DMS53 treated with DMSO at 0.1 percent for 48 hours (cell line): Measurements from ENCODE around the gene MYH7B.

ENCODE experiments used
- DNase-seq: peaks from one replicate; lab custom pipeline; 2025; ENCODE audit not compliant: unreplicated experiment; lab: John Stamatoyannopoulos, UW

Gene MYH7B

GRCh38 chr20:34955231-34956040 lies at the start of gene MYH7B, which contains the start of gene GSS:
Gene MYH7B (plus strand): TSS chr20:34955868. CDS start chr20:34978006, 22,138 bp downstream.
Gene GSS (minus strand): TSS chr20:34955806. CDS start chr20:34951852, 3,954 bp downstream.
- DNase-seq, result peak; percentile 91

- peak; percentile 76 for DNase-seq
Measured at GRCh38 chr20:34907616-34908469, 47.8 kb upstream of the MYH7B start.

- DNase-seq, result no peak
Measured at GRCh38 chr20:34915131-34915530, 40.5 kb upstream of the MYH7B start.

- DNase-seq, result no peak
Measured at GRCh38 chr20:34915749-34916455, 39.8 kb upstream of the MYH7B start.

- no peak for DNase-seq
Measured at GRCh38 chr20:34916774-34917354, 38.8 kb upstream of the MYH7B start.

GRCh38 chr20:34920055-34920454 lies 35.6 kb upstream of the MYH7B start:
- DNase-seq, result no peak

GRCh38 chr20:34921436-34921835 lies 34.2 kb upstream of the MYH7B start:
- no peak for DNase-seq

- no peak for DNase-seq
Measured at GRCh38 chr20:34922654-34923381, 32.9 kb upstream of the MYH7B start.

GRCh38 chr20:34923414-34923813 lies 32.3 kb upstream of the MYH7B start:
- DNase-seq, result no peak

- DNase-seq, result no peak
Measured at GRCh38 chr20:34925341-34925740, 30.3 kb upstream of the MYH7B start.

GRCh38 chr20:34925981-34926380 lies 29.7 kb upstream of the MYH7B start:
- DNase-seq, result no peak

GRCh38 chr20:34926581-34926980 lies 29.1 kb upstream of the MYH7B start:
- no peak for DNase-seq

- DNase-seq, result no peak
Measured at GRCh38 chr20:34927736-34928135, 27.9 kb upstream of the MYH7B start.

- DNase-seq, result no peak
Measured at GRCh38 chr20:34928411-34928810, 27.3 kb upstream of the MYH7B start.

GRCh38 chr20:34931771-34932170 lies 23.9 kb upstream of the MYH7B start:
- DNase-seq, result no peak

- no peak for DNase-seq
Measured at GRCh38 chr20:34938466-34939163, 17.1 kb upstream of the MYH7B start.

- DNase-seq, result no peak
Measured at GRCh38 chr20:34940081-34940481, 15.6 kb upstream of the MYH7B start.

GRCh38 chr20:34941226-34941625 lies 14.4 kb upstream of the MYH7B start:
- no peak for DNase-seq

- DNase-seq, result no peak
Measured at GRCh38 chr20:34942301-34942700, 13.4 kb upstream of the MYH7B start.
